GM12891 (cell line): ENCODE data around the gene CALML5.

Experiments used
- POLR2A ChIP-seq: IDR thresholded peaks from 2 replicates; pipeline ENCODE4 v1.6.1; 2011; ENCODE audit warnings: low read depth, low read length, control low read depth
- POLR2AphosphoS5 ChIP-seq: IDR thresholded peaks from 2 replicates; pipeline ENCODE4 v1.6.1; 2011; ENCODE audit warnings: low read depth, low read length, control low read depth
- TAF1 ChIP-seq: IDR thresholded peaks from 2 replicates; pipeline ENCODE4 v1.6.1; 2011; ENCODE audit warnings: low read depth, low read length, control low read depth

GRCh38 chr10:5484205-5484604, 15.2 kb downstream of the CALML5 start:
- TF ChIP-seq POLR2AphosphoS5 (no peak), TAF1 (no peak), POLR2A (no peak)
